Pancreas (tissue), 10 donors: ENCODE data around the gene TRA2A. TPM values are rescaled to one million over a fixed set of nuclear protein-coding genes. Genes with fewer than 3 reads are reported as not detected.

Source experiments
- ATAC-seq, 4 donors: fragments of 200-7000 bp; cut with Tn5 transposase; one replicate each; pipeline versions ENCODE4 v1.8.0 to v1.9.1; 2020; ENCODE audit warnings: mild to moderate bottlenecking in 4 of 4, moderate library complexity in 4 of 4
- DNase-seq, 6 donors: peaks; one replicate each; pipeline ENCODE4 v3.0.0-alpha.2; 2020
- FAIRE-seq: peaks from 2 replicates; lab custom pipeline; 2012; peaks lifted over from hg19 to GRCh38; lab: Jason Lieb, UNC
- H3K27ac ChIP-seq, 4 donors: fragments of 200-600 bp; sonication (generic); 1 replicate in 3 of 4; 2 replicates in 1 of 4; pipeline versions ENCODE4 v1.5.0 to v1.8.0; 2020
- H3K27me3 ChIP-seq, 4 donors: fragments of 200-600 bp; one replicate each; pipeline ENCODE4 v1.8.0; 2021
- H3K36me3 ChIP-seq, 3 donors: fragments of 200-600 bp; sonication (generic) in 1 of 3; one replicate each; pipeline versions ENCODE4 v1.5.0 to v1.8.0; 2020 to 2021
- H3K4me1 ChIP-seq, 3 donors: fragments of 200-600 bp; one replicate each; pipeline ENCODE4 v1.8.0; 2021
- H3K4me3 ChIP-seq, 4 donors: fragments of 200-600 bp; sonication (generic) in 2 of 4; one replicate each; pipeline versions ENCODE4 v1.5.0 to v1.8.0; 2020 to 2021
- H3K9me3 ChIP-seq, 4 donors: fragments of 200-600 bp; one replicate each; pipeline ENCODE4 v1.8.0; 2021
- CTCF ChIP-seq, 4 donors: fragments of 200-600 bp; sonication (generic) in 3 of 4; IDR thresholded peaks; one replicate each; pipeline versions ENCODE4 v1.5.0 to v1.8.0; 2021; ENCODE audit warnings: antibody characterized with exemption in 4 of 4
- WGBS, 2 donors: extraction: QIAGEN DNeasy Blood & Tissue Kit; methylation state at CpG; one replicate each; pipeline ENCODE4 v1.1.7; 2013; 5-methylcytosine and 5-hydroxymethylcytosine counted together
- intact Hi-C, 3 donors: fragments of 100-400 bp; cut with DNase I; formaldehyde crosslinking; loops; one replicate each; pipeline versions ENCODE4 v1.11.1 to v1.14.2; 2022
- polyA plus RNA-seq, 2 donors: library from polyadenylated mRNA; stranded (reverse); fragments of 200-250 nt; gene quantifications; one replicate each; pipeline ENCODE4 v1.2.3, GENCODE V29; 2013
- total RNA-seq, 6 donors: library from RNA; stranded (reverse); fragmentation: NEBNext Ultra II Directional in 4 of 6; extraction: Animal tissue kit (Norgen Biotek cat#: 25700) in 4 of 6; gene quantifications; one replicate each; pipeline versions ENCODE4 v1.2.1 to v1.2.4, GENCODE V29; 2021 to 2023
- donor health status: healthy with polysubstance abuse.
- donor health status: DM: no; HTN: no; CAD: no; lungs with moderate emphysema.
- donor health status: DM: no; HTN: no; CAD: no.
- donor health status: control.
- donor health status: control.
- donor health status: Bipolar disorder and iron deficiency.
- donor health status: DM: yes; HTN: yes; CAD: no.
- donor health status: DM: no; HTN: no; CAD: no.
- donor health status: DM: no; HTN: no; CAD: no.
- donor health status: DM: yes; HTN: yes; CAD: no.

The TRA2A gene
- total and polyA plus RNA-seq, 8 donors, result 19.1 to 63.6 (median 28.4) TPM

GRCh38 chr7:23454881-23455526, 76.8 kb downstream of the TRA2A start:
- no peak for TF ChIP-seq CTCF (IDR thresholded peaks at IDR 0.05)
- Histone ChIP-seq H3K36me3 (no peaks in the 10 kb centered on the region), H3K4me1 (no peaks in the 10 kb centered on the region), H3K9me3 (no peaks in the 10 kb centered on the region), H3K4me3 (no peak overlapping the region), H3K27me3 (peaks cover 0 to 9% (median 0%) of the 10 kb centered on the region in 4 donors), H3K27ac (no peak overlapping the region)
- DNase-seq (no peak), ATAC-seq (no peak), FAIRE-seq (no peak)
- intact Hi-C loops, result no loop called here
- WGBS, 2 donors, result 71 to 84% methylated on average over 5 of the region's 5 CpGs

Other genes with a start within 250 kb of the TRA2A start
- gene MALSU1, start 232.6 kb downstream of the TRA2A start, total RNA-seq, result 10 to 100 TPM; 15.3 to 22.1 (median 21.2) TPM
- 10 to 100 TPM; 10.7 to 29.4 TPM for gene MALSU1, start 232.6 kb downstream of the TRA2A start, polyA plus RNA-seq
- gene IGF2BP3, start 61.5 kb downstream of the TRA2A start, total RNA-seq, result 1 to 10 TPM in 2 of 6 donors, under 1 TPM in 4; 0.37 to 1.3 (median 0.85) TPM
- gene IGF2BP3, start 61.5 kb downstream of the TRA2A start, polyA plus RNA-seq, result under 1 TPM; 0.09 to 0.23 TPM
- 1 to 10 TPM; 3.9 to 8.5 (median 4.9) TPM for gene CCDC126, start 65.4 kb upstream of the TRA2A start, total RNA-seq
- gene CCDC126, start 65.4 kb upstream of the TRA2A start, polyA plus RNA-seq, result 1 to 10 TPM; 2.4 to 6.0 TPM
- gene FAM221A, start 148.2 kb upstream of the TRA2A start, total RNA-seq, result 10 to 100 TPM in 5 of 6 donors, 1 to 10 TPM in 1; 9.7 to 14.8 (median 12.2) TPM
- gene FAM221A, start 148.2 kb upstream of the TRA2A start, polyA plus RNA-seq, result 10 to 100 TPM; 13.0 to 14.5 TPM
- gene STK31, start 178.2 kb upstream of the TRA2A start, total RNA-seq, result under 1 TPM; 0.28 to 0.81 (median 0.68) TPM
- gene STK31, start 178.2 kb upstream of the TRA2A start, polyA plus RNA-seq, result 1 to 10 TPM in 1 of 2 donors, under 1 TPM in 1; 0.95 to 1.2 TPM